Stimulated activated CD8-positive, alpha-beta memory T cell treated with anti-CD3 and anti-CD28 coated beads, Interleukin-7, amount 100 ng/mL, for 24 hours (primary cell): Measurements from ENCODE around the gene POLN.

Experiments used
- DNase-seq: peaks from one replicate; pipeline ENCODE4 v3.0.0-alpha.2; 2020; ENCODE audit warnings: low read depth

POLN gene

GRCh38 chr4:2082118-2082517 is 159.8 kb downstream of the POLN start:
- no peak for DNase-seq

GRCh38 chr4:2081540-2081939 is 160.4 kb downstream of the POLN start:
- no peak for DNase-seq

DNA sequence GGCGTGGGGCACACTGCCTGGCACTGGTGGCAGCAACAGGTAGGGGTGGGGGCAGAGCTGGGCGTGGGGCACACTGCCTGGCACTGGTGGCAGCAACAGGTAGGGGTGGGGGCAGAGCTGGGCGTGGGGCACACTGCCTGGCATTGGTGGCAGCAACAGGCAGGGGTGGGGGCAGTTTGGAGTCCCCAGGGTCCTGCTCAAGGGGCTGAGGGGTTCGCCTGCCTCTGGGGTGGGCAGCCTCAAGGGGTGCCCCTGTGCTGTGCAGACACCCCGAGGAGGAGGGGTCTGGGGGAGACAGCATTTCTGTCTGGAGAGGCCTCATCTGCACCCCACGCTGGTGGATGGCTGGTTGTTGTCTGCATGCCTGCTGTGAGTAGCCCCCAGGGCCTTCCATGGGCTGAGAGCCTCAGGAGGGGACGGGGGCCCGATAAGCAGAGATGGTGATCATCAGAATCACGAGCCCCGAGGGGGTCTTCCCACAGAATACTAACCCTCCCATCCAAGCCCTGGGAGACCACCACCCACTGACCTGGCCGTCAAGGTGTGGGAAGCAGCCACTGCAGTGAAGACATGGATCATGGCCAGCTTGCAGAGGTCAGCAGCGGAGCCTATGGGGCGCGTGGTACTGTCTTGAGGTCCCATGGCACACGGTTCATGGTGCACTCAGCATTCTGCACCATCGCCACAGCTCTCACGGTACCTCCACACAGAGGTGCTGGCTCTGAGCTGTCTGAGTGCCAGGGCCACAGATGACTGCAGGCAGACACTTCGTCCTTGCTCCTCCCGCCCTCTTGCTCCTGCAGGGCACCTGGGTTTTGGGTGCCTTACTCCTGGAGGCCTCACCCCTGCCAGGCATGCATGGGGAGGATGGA is 161.3 kb downstream of the POLN start:
- no peak for DNase-seq

- no peak for DNase-seq
These were observed 162.0 kb downstream of the POLN start for GRCh38 chr4:2079926-2080325.

GRCh38 chr4:2079006-2079405 is 162.9 kb downstream of the POLN start:
- no peak for DNase-seq

DNA sequence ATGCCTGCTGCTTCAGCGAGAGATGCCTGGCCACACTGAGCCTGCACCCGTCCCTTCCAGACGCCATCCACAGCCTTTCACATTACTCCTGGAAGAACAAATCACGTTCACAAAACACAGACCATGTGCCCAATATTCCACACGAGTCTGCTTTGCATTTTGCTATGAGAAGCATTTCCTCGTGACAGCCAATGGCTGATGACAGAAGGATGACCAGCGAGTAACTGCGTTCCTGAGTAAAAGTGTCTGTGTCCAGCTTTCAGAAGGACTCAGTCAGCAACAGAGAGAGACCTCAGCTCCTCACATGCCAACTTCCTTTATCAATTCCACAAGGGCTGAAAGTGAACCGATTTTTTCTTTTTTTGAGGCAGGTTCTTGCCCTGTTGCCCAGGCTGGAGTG is 163.3 kb downstream of the POLN start:
- DNase-seq = no peak

DNA sequence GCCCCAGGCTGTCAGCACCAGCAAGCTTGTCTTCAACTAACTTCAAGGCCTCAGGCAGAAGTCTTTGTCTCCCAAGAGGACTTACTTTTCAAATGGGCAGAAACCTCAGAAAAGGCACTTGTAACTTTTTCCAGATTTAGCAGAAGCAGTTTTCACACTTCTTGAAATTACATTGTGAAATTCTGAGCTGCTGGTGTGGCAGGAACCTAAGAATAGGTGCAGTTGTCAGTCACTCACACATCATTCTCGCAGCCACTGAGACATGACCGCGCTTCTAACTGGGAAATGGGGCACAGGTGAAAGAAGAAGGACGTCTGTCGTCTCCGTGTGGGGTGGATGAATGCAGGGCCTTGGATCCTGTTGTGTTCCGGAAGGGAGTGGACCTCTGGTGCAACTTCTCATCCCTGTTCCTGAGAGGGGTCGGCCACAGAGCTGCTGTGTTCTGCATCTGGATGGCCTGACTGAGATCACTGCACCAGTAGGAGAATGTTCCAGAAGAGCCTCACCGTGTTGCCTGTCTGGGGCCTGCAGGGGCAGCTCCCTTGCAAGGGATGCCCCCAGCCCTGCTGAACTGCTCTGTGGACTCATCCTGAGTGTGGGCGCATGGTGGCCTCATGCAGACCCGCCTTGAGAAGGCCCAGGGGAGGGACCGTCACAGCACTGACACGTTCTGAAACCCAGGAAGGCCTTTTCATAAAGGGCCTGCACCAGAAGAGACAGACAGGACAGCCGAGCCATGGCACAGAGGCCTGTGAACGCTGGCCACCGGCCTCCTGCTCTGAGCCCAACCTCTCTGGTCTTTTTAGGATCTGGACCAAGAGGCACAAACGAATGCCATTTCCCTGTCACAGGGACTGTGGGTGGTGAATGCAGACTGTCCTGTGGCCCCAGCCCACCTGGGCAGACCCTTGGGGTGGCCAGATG is 164.1 kb downstream of the POLN start:
- no peak for DNase-seq

- no peak for DNase-seq
These were observed 164.9 kb downstream of the POLN start for GRCh38 chr4:2076908-2077536.

DNA sequence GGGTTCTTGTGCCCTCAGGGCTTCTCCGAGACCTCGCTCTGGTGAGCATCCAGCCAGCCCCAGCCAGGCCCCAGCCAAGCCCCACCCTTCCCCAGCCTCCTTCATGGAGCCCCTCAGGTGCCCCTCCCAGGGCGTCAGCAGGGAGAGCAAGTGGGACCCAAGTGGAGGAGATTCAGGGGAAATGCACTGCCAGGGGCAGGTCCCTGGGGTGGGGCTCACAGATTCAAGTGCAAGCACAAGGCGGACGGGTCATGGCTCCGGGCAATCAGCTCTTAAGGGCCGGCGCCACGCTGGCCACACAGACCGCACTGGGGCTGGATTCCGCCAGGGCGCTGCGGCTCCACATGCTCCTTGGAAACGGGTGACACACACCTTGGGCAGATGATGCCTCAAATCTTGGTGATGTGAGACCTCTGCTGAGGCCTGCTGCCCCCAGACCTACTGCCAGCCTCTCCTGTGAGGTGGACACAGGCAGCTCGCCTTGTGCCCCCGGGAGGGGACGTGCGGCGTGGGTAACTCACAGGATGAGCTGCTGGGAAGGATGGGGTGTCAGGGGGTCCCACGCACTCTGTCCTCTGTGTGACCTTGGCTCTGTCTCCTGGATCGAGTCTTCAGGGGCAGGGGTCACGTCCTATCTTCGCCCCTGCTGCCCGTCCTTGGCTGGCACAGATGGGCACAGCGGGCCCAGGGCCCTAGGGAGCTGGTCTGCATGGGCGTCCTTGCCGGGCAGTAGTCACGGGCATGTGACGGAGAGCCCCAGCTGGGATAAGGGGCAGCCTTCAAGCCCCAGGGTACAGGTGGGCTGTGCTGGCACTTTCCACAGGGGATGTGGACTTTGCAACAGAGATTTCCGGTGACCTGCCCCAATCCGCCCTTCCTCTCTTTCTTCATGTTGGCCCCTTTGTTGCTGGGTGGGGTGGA is 165.7 kb downstream of the POLN start:
- DNase-seq = no peak

GRCh38 chr4:2075171-2075986 is 166.5 kb downstream of the POLN start:
- no peak for DNase-seq

DNA sequence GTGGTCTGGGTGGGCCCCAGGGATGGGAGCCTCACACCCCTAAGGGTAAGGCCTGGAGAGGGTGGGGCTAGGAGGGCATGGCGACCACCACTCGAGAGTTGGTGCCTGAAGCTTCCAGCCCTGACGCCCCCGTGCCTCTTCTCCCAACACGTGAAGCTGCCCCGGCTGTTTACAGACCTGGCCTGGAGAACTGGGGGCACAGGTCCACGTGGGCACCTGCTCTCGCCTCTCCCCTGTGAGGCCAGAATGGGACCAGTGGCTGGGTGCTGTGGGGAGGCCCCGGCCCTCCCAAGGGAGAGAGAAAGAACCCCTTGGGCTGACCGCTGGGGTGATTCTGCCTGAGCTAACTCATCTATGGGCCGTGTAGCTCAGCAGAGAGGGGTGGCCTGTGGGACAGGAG is 167.3 kb downstream of the POLN start:
- no peak for DNase-seq

GRCh38 chr4:2073808-2074481 is 168.0 kb downstream of the POLN start:
- DNase-seq = no peak

GRCh38 chr4:2072971-2073807 is 168.7 kb downstream of the POLN start:
- no peak for DNase-seq

DNA sequence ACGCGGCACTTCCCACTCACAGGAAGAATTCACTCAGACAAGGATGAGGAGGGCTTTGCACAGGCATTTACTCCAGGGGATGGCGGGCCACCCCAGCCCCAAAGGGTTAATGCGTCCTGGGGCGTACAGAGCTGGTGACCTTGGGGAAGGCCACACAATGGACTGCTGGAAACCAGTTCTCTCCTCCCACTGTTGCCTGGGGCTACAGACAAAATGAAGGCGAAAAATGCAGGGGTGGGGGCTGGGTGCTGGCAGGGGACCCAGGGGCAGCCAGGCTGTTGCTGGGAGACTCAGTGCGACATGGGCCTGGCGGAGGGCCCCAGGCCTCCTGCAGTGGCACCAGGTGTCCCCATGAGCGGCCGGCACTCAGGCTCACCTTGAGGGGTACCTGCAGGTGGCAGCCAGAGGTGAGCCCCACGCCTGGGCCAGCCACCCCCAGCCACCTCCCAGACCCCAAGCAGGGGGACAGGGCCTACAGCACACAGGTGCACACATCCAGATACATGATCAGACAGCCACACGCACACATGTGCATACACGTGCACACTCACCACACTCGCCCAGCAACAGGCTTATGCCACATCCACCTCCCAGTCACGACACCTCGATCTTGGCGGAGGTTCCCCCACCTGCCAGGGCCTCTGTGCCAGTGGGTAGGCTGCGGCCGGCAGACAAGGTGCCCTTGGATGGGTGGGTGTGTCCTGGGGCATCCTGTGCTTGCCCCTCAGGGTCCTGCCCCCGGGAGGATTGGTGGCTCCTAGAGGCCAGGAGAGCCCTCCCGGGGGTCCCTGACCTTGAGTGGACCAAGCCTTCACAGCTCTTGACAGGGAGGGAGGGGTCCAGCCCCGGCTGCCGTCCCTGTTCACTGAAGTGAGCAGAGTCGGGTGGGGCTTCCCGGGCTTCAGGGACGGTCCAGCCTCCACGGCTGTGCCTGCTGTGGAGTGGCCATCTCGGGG is 169.7 kb downstream of the POLN start:
- DNase-seq = no peak

DNA sequence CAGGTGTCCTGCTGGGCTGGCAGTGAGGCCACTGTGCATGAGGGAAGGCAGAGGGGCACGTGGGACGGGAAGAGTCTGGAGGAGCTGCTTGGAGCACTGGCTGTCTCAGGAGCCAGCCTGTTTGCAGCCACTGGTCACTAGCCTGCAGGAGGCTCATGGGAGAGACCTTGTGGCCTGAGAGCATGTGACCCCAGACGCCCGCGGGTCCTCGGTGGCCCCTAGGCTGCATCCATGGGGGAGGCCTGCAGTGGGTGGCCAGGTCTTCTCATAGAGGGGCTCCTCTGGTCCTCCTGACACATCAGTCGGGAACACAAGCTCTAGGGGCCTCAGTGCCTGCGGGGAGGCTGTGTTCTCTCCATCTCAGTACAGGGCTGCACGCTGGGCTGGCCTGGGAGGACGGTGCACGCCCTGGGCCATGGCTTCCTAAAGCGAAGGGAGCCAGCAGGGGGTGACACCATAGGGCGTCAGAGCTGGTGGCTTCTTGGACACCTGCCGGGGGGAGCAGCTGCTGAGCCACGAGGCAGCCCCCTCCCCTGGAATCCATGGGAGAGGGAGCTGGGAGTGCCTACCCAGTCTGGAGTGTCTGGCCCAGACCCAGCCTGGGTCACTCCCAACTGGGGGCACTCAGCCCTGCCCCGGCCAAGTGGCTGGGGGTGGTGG is 170.5 kb downstream of the POLN start:
- no peak for DNase-seq

DNA sequence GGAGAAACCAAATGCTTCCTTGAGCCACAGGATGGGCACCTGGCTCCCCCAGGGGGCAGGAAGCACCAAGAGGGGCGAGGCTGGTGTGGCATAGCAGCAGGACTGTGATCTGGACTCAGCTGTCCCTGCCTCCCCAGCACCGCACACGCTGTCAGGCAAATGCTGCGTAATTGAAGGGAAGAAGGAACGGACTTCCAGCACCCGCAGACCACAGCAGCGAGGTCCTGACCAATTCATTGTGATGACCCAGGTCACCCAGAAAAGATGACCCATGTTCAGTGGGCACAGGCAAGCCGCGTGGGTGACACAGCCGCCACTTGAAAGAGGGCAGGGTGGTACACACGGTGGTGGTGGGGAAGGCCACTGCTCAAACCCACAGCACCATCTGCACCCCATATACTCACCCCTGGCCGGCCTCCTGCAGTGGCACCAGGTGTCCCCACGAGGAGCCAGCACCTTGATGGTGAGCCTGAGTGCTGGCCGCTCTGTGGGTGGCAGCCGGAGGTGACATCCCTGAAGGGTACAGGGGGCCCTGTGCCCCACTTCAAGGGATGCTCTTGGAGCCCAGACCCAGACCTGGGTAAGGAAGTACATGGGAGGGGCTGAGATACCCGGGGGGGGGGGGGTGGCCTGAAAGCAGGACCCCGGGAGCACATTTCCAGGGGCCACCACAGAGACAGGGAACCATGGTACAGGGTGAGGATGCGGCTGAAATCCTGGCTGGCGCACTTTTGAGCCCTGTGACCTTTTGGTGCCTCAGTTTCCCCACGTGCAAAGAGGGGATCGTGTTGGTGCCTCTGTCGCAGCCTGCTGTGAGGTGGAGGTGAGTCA is 171.3 kb downstream of the POLN start:
- no peak for DNase-seq
